AG09309 (cell line): ENCODE results near the gene LIPK.

Experiments used
- DNase-seq: peaks from one replicate; pipeline ENCODE4 v3.0.0-alpha.2; 2010; ENCODE audit warnings: low read depth
- H3K4me3 ChIP-seq: 2 replicates; pipeline ENCODE4 v1.5.1; 2011; ENCODE audit warnings: mild to moderate bottlenecking, low read depth, low read length, moderate library complexity; ENCODE audit not compliant: control insufficient read depth
- CTCF ChIP-seq: IDR thresholded peaks from 2 replicates; pipeline ENCODE4 v1.5.1; 2011; ENCODE audit warnings: mild to moderate bottlenecking, low read depth, low read length, inconsistent platforms; ENCODE audit not compliant: insufficient read depth, control insufficient read depth; ENCODE audit errors: missing control alignments

LIPK gene

GRCh38 chr10:88781206-88781605 is 75.2 kb downstream of the LIPK start:
- no peak overlapping the region for H3K4me3 ChIP-seq
- no peak for TF ChIP-seq CTCF
- DNase-seq: no peak

- no peak overlapping the region for H3K4me3 ChIP-seq
- no peak for TF ChIP-seq CTCF
- DNase-seq: no peak
Measured at GRCh38 chr10:88782222-88782621, 76.2 kb downstream of the LIPK start.

- DNase-seq: no peak
- no peak for TF ChIP-seq CTCF
- no peak overlapping the region for H3K4me3 ChIP-seq
Measured at GRCh38 chr10:88783724-88784123, 77.7 kb downstream of the LIPK start.

- no peak overlapping the region for H3K4me3 ChIP-seq
- no peak for DNase-seq
- TF ChIP-seq CTCF: no peak
Measured at GRCh38 chr10:88786032-88786770, 80.2 kb downstream of the LIPK start.

GRCh38 chr10:88787463-88787862 is 81.4 kb downstream of the LIPK start:
- H3K4me3 ChIP-seq: no peak overlapping the region
- DNase-seq: no peak
- no peak for TF ChIP-seq CTCF

GRCh38 chr10:88788924-88789323 is 82.9 kb downstream of the LIPK start:
- no peak overlapping the region for H3K4me3 ChIP-seq
- DNase-seq: no peak
- no peak for TF ChIP-seq CTCF

GRCh38 chr10:88791924-88792323 is 85.9 kb downstream of the LIPK start:
- H3K4me3 ChIP-seq: no peak overlapping the region
- no peak for DNase-seq
- peak; percentile 52 for TF ChIP-seq CTCF
